AG08395 (cell line): ENCODE measurements around the gene CHPF.

ENCODE experiments used
- DNase-seq: peaks from one replicate; pipeline ENCODE4 v3.0.0; 2012; ENCODE audit warnings: mixed read lengths, low spot score

CHPF gene, protein sequence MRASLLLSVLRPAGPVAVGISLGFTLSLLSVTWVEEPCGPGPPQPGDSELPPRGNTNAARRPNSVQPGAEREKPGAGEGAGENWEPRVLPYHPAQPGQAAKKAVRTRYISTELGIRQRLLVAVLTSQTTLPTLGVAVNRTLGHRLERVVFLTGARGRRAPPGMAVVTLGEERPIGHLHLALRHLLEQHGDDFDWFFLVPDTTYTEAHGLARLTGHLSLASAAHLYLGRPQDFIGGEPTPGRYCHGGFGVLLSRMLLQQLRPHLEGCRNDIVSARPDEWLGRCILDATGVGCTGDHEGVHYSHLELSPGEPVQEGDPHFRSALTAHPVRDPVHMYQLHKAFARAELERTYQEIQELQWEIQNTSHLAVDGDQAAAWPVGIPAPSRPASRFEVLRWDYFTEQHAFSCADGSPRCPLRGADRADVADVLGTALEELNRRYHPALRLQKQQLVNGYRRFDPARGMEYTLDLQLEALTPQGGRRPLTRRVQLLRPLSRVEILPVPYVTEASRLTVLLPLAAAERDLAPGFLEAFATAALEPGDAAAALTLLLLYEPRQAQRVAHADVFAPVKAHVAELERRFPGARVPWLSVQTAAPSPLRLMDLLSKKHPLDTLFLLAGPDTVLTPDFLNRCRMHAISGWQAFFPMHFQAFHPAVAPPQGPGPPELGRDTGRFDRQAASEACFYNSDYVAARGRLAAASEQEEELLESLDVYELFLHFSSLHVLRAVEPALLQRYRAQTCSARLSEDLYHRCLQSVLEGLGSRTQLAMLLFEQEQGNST

DNA sequence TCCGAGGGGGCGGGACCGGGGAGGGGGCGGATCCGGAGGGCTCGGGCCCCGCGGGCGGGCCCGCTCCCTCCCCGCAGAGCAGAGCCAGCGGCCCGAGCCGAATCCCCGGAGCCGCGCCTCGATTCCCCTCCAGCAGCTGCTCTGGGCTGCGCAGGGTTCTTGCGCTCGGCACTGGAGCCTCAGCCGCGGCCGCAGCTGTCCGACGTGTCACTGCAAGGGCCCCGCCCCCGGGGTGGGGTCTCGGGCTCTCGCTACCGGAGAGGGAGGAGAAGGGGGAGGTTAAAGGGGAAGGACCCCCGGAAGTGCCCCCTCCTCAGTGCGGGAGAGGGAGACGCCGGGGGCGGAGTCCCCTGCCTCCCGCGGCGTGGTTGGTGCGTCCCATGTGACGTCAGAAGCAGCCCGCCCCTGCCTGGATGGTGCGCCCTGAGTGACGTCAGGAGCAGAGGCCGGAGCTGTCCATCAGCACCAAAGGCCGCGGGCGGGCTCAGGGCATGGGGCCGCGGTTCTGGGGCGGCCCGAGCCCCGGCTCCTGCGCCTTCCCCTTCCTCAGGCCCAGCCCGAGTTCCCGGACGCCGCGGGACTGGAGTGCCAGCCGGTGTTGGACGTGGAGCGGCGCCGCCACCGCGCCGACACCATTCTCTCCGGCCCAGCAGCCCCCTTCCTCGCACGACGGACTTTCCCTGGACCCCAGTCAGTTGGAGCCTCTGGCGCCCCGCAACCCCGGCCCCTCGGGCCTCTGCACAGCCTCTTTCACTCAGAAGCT lies at the start of gene CHPF, which contains the start of gene TMEM198:
Gene CHPF, minus strand, starts transcription at position 214 of the 763 bp plus-strand sequence. CDS start 271 bp downstream, outside the sequence.
Gene TMEM198, plus strand, starts transcription at position 433 of the 763 bp plus-strand sequence. CDS start 700 bp downstream, outside the sequence.
- DNase-seq: peak; percentile 99

DNA sequence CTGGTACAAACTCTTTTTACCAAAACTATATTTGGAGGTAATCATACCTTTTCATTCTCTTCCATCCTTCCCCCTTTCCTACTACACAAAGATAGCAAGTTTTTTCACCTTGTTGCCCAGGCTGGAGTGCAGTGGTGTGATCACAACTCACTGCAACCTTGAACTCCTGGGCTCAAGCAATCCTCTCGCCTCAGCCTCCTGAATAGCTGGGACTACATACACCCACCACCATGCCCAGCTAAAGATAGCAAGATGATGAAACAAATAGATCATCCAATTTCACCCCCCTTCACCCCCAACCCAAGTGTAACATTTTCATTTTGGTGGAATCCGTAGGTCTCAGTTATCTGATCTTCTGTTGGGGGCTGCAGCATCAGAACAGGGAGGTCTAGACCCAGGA lies 49.5 kb upstream of the CHPF start:
- no peak for DNase-seq

DNA sequence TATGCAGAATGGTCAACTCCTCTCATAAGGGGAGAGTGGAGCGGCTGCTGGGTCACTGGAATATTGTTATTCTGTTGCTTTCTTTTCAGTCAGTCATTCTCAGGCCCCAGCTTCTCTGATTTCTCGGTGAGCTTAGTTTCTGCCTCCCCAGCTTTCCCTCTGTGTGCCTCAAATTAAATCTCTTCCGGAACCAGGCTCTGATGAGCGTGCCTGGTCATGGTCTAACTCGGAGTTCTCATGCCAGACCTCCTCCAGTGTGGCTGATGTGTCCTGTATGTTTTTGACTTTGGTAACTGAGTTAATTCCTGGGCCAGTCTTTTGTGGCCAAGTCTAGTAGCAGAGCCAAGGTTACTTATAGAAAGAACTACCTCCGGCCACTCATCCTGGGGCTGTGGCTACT lies 49.1 kb upstream of the CHPF start:
- no peak for DNase-seq

DNA sequence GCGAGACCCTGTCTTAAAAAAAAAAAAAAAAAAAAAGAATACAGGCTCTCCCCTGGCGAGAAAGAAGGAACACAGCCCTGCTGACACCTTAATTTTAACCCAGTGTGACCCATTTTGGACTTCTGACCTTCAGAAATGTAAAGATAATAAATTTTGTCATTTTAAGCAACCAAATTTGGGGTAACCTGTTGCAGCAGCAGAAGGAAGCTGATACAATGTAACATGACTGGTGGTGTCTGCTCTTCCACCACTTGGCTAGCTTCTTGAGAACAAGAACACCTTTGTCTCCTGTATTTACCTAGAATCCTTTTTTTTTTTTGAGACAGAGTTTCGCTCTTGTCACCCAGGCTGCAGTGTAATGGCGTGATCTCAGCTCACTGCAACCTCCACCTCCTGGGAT lies 47.5 kb upstream of the CHPF start:
- no peak for DNase-seq

DNA sequence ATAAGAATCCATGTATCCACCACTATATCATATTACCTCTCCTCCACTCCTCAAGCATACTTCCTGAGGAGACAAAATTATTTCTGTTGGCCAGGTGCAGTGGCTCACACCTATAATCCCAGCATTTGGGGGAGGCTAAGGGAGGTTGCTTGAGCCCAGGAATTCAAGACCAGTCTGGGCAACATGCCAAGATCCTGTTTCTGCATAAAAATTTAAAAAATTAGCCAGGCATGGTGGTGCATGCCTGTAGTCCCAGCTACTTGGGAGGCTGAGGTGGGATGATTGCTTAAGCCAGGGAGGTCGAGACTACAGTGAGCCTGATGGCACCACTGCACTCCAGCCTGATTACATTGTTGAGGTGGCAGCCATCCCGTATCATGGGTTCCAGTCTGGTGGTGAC lies 37.7 kb upstream of the CHPF start:
- no peak for DNase-seq

DNA sequence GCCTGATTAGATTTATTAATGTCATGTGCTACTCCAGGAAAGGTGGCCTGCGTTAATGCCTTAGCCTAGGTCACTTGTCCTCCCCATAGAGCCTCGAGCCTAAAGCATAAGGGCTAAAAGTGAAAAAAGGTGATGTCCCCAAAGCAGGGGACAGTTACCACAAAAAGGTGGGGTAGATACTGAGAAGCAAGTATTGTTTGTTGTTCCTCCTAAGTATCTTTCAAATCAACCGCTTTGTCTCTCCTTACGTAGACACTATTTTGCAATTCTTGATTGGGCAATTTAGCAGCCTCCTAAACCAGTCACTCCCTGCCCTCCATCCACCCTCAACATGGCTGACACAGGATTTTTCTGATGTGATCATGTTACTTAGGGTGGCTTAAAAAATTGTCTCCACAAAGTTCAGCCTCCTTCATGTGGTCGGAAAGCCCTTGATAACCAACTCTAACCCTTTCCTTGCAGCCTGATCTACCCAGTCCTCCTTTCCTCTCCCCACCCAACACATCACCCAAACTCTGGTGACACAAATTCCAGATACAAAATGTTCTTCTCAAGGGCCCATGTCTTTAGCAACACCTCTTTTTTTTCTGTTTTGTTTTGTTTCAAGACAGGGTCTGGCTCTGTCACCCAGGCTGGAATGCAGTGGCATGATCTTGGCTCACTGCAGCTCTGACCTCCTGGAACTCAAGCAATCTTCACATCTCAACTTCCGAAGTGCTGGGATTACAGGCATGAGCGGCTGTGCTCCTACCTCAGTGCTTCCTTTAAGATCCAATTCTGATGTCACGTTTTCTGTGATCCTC lies 35.4 kb upstream of the CHPF start:
- no peak for DNase-seq

DNA sequence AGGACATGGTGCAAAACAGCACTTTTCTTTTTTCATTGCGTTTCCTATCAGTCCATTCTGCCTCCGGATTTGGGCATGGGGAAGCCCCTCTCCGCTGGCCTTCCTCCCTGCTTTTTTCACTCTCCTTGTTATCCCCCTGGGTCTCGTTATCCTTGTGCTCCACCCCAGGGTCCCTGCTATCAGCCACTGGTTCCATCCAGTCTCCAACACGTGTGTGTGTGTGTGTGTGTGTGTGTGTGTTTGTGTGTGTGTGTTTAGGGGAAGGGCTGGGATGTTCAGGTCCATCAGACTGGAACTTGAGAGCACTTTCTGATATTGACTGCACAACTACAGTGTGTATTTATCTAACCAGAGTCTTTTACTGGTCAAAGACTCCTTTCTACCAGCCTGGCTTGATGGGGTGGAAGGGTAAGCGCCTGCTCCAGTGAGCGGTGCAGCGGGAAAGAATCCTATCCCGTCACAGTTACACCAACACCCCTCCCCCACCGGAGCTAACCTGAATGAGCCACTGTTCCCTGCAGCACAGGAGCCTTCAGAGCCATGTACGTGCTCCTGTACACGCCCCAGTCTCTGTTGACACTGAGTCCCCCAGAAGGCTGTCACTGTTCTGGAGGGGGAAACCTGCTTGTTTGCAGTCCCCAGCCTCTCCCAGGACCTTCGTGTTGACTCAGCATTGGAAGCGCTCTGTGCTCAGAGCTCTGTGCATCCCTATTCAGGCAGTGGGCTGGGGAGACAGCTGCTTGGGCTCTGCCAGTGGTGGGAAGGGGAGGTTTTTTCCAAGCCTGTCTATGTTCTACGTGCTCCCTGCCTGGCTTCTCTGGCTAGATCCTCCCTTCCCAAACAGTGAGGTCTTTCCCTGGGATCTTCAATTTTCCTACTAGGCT lies 33.1 kb upstream of the CHPF start:
- DNase-seq: no peak

DNA sequence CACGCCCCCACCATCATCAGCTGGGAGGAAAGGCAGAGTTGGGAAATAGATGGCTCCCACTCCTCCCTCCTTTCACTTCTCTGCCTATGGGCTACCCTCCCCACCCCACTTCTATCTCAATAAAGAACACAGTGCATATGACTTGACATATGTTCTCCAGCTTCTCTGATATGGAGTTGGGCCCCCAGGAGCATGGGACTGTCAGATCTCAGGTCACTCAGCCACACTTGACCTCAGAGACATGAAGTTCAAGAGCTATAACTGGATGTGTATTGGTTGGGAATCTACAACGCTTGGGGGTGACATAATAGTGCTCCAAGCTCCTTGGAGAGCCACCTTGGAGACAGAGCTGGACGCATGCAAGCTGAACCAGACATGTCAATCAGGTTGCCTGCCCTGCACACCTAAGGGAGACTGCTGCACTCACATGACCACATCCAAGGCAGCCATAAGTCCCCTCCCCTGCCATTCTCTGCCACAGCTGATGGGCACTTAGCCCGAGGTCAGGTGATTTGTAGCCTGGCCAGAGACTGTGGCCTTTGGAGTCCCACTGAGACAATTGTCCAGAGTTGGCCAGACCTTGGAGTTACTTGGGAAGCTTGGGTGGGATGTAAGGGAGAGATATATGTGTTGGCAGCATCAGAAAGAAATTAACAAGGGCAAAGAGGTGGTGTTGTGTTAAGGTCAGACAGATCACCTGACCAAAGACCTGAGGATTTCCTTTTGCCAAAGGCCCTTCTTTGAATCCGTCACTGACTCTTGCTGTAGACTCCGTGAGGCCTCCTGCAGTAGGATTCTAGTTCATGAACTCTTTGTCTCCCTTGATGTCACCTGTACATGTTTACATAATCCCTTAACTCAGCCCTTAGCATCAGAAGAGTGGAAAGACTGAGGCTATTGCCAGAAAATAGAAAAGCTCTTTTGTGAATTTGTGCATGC lies 32.2 kb upstream of the CHPF start:
- DNase-seq: no peak

DNA sequence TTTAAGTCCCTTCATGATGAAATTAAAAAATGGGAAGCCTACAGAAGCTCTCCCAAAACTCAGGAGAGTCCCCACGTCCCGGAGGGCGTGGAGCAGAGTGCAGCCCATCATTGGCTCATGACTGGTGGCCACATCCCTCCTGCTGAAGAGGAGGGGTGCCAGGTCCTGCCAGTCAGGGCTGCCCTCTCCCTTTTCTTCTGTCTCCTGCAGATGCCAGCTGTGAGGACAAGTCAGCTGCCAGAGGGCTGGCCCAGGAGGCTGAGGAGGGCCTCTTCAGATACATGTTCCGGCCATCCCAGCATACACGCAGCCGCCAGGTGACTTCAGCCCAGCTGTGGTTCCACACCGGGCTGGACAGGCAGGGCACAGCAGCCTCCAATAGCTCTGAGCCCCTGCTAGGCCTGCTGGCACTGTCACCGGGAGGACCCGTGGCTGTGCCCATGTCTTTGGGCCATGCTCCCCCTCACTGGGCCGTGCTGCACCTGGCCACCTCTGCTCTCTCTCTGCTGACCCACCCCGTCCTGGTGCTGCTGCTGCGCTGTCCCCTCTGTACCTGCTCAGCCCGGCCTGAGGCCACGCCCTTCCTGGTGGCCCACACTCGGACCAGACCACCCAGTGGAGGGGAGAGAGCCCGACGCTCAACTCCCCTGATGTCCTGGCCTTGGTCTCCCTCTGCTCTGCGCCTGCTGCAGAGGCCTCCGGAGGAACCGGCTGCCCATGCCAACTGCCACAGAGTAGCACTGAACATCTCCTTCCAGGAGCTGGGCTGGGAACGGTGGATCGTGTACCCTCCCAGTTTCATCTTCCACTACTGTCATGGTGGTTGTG lies 31.1 kb upstream of the CHPF start:
- DNase-seq: no peak

DNA sequence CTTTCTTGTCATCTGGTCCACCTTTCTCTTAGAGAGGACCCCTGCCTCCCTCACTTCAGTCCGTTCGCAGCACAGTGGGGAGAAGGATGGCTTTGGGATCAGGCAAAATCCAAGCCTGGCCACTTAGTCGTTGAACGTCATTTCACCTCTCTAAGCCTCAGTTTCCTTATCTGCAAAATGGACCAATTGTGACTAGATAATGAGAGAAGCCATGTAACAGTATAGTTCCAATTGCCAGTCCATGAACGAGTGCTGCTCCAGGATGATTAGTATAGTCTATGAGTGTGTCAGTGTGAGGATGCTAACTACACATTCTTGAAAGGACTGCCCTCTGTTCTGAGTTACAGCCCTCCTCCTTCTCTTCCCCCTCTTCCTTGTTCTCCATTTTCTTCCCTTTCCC lies 29.6 kb upstream of the CHPF start:
- DNase-seq: no peak

DNA sequence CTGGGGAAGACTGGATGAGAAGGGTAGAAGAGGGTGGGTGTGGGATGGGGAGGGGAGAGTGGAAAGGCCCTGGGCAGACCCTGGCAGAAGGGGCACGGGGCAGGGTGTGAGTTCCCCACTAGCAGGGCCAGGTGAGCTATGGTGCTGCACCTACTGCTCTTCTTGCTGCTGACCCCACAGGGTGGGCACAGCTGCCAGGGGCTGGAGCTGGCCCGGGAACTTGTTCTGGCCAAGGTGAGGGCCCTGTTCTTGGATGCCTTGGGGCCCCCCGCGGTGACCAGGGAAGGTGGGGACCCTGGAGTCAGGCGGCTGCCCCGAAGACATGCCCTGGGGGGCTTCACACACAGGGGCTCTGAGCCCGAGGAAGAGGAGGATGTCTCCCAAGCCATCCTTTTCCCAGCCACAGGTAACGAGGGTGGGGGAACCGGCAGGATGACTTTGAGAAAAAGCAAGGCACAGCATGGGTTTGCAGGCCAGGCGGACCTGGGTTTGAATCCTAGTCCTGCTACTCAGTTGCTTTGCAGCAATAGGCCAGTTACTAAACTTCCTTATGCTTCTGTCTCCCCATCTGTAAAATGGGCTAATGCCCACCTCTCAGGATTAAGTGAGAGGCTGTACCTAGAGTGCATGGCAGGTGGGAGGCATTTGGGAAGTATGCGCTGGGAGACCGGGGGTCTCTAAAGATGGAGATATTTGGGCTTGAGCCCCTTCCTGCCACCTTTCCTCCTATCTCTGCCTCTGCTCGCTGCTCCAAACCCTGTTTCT lies 28.8 kb upstream of the CHPF start, which contains the start of gene INHA:
Gene INHA, plus strand, starts transcription at position 74 of the 765 bp plus-strand sequence. Its CDS starts 65 bp downstream, at position 139.
- DNase-seq: no peak

DNA sequence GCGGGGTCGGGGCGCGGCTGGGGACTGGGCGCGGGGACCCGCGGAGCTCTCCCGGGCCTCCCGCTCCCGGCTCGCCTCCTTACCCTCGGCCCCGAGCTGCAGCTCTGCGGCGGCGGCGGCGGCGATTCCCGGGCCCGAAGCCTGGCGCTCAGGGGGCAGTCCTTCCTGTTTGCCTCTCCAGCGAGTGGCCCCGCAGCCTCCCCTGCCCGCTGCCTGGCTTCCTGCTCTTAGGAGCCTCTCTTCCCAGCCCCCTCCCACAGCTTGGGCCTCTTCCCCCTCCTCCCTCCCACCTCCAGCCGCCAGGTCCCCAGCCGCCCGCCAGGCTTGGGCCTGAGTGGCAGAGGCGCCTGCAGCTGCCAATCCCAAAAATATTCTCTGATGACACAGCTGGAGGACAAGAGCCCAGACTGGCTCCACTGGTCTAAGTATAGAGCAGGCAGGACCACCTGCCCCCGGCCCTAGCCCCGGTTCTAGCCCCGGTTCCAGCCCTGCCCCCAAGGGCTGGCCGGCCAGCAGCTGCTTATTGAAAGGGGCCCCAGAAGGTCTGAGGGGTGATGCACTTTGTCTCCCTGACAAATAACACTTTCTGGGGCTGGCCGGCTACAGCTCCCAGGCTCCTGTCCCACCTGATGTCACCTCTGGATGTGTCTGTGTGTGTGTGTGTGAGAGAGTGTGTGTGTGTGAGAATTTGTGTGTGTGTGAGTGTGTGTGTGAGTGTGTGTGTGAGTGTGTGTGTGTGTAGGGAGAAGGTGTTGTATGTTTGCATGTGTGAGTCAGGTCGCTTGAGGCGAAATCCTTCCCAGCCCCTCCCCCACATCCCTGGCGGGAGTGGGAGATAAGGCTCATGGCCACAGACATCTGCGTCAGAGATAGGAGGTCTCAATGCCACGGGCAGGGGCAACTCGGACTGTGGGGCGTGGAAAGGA lies 28.0 kb upstream of the CHPF start, which contains the start of gene OBSL1:
Gene OBSL1, minus strand, starts transcription at position 229 of the 926 bp plus-strand sequence. CDS start 307 bp downstream, outside the sequence.
- DNase-seq: peak; percentile 72

DNA sequence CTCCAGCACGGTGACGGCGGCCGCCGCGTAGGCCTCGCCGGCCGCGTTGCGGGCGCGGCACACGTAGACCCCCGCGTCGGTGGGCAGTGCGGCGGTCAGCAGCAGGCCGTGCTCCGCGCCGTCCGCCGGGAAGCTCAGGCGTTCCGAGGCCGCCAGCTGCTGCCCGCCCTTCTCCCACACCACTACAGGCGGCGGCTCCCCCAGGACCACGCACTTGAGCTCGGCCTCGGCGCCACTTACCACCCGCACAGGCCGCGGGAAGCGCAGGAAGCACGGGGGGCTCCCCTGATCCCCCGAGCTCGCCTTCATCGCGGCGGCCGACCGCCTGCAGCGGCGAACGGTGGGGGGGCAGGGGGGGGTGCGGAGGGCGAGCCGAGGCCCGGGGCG lies 27.3 kb upstream of the CHPF start:
- peak; percentile 12 for DNase-seq

DNA sequence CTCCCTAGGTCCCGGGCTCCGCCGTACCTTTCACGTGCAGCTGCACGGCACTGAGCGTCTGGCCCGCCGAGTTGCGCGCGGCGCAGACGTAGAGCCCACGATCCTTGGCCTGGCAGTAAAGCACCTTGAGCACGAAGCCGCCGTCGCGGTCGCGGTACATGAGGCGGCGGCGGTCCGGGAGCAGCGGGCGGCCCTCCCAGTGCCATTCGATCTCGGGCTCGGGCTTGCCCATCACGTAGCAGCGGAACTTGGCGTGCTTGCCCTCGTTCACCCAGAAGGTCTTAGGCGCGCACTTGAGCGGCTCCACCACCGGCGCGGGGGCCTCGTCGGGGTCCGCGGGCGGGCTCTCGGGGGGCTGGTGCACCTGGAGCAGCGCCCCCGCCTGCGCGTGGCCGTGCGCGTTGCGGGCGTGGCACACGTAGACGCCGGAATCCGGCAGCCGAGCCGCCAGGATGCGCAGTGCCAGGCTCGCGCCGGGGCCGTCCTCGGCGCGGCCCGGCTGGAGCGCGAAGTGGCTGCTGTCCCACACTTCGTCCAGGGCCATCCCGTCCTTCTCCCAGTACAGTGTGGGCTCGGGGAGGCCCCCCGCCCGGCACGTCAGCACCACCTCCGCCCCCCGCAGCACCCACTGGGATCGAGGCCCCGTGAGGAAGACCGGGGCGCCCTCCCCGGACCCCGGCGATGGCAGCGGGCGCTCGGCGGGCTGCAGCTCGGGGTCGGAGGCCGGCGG lies 26.8 kb upstream of the CHPF start:
- peak; percentile 72 for DNase-seq

DNA sequence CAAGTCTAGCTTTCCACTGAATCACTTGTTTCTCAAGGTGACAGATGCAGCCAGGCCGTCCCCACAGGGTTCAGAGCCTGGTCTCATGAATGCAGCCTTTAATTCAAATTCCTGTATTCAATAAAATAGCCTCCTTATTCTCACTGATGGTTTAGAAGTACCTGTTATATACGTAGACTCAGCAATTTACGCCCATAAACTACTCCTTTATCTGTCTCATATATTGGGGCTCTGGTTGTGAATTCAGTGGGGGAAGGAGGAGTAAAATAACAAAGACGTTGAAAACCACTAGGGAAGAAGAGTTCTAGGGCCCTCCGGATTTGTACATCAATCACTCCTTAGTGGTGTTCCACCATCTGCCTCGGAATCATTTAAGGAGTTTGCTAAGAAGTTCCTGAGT lies 26.0 kb upstream of the CHPF start:
- no peak for DNase-seq

DNA sequence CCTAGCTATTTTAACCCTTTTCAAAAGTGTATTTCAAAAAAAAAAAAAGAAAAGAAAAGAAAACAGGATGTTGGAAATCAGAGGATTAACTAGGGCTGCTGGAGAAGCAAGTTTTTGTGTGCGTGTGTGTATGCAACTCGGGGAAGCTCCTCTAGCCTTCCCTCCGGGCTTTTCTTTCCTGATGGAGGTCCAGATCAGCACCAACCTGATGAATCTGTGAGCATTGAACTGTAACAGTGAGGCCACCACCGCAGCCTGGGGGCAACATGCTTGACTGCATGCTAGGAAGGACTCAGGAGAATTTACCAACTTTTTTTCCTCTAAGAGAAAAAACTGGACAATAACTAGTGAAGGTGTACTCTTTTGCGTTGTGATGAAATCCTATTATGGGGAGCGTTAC lies 25.4 kb upstream of the CHPF start:
- no peak for DNase-seq
